ENCODE data around the gene MRTFB. TPM values are rescaled to one million over a fixed set of nuclear protein-coding genes. Genes with fewer than 3 reads are reported as not detected.

MRTFB gene
- total and polyA plus RNA-seq, 2 experiments from 2014 or later: 13.9 to 22.2 TPM

GRCh38 chr16:14215941-14216340, 144.8 kb downstream of the MRTFB start:
- TF ChIP-seq, protein P1, sequence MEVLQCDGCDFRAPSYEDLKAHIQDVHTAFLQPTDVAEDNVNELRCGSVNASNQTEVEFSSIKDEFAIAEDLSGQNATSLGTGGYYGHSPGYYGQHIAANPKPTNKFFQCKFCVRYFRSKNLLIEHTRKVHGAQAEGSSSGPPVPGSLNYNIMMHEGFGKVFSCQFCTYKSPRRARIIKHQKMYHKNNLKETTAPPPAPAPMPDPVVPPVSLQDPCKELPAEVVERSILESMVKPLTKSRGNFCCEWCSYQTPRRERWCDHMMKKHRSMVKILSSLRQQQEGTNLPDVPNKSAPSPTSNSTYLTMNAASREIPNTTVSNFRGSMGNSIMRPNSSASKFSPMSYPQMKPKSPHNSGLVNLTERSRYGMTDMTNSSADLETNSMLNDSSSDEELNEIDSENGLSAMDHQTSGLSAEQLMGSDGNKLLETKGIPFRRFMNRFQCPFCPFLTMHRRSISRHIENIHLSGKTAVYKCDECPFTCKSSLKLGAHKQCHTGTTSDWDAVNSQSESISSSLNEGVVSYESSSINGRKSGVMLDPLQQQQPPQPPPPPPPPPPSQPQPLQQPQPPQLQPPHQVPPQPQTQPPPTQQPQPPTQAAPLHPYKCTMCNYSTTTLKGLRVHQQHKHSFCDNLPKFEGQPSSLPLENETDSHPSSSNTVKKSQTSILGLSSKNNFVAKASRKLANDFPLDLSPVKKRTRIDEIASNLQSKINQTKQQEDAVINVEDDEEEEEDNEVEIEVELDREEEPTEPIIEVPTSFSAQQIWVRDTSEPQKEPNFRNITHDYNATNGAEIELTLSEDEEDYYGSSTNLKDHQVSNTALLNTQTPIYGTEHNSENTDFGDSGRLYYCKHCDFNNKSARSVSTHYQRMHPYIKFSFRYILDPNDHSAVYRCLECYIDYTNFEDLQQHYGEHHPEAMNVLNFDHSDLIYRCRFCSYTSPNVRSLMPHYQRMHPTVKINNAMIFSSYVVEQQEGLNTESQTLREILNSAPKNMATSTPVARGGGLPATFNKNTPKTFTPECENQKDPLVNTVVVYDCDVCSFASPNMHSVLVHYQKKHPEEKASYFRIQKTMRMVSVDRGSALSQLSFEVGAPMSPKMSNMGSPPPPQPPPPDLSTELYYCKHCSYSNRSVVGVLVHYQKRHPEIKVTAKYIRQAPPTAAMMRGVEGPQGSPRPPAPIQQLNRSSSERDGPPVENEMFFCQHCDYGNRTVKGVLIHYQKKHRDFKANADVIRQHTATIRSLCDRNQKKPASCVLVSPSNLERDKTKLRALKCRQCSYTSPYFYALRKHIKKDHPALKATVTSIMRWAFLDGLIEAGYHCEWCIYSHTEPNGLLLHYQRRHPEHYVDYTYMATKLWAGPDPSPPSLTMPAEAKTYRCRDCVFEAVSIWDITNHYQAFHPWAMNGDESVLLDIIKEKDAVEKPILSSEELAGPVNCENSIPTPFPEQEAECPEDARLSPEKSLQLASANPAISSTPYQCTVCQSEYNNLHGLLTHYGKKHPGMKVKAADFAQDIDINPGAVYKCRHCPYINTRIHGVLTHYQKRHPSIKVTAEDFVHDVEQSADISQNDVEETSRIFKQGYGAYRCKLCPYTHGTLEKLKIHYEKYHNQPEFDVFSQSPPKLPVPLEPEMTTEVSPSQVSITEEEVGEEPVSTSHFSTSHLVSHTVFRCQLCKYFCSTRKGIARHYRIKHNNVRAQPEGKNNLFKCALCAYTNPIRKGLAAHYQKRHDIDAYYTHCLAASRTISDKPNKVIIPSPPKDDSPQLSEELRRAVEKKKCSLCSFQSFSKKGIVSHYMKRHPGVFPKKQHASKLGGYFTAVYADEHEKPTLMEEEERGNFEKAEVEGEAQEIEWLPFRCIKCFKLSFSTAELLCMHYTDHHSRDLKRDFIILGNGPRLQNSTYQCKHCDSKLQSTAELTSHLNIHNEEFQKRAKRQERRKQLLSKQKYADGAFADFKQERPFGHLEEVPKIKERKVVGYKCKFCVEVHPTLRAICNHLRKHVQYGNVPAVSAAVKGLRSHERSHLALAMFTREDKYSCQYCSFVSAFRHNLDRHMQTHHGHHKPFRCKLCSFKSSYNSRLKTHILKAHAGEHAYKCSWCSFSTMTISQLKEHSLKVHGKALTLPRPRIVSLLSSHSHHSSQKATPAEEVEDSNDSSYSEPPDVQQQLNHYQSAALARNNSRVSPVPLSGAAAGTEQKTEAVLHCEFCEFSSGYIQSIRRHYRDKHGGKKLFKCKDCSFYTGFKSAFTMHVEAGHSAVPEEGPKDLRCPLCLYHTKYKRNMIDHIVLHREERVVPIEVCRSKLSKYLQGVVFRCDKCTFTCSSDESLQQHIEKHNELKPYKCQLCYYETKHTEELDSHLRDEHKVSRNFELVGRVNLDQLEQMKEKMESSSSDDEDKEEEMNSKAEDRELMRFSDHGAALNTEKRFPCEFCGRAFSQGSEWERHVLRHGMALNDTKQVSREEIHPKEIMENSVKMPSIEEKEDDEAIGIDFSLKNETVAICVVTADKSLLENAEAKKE (CRISPR knock-in tag; IDR thresholded peaks at IDR 0.05): no peak
- no peak for TF ChIP-seq NANOG (IDR thresholded peaks at IDR 0.05; ENCODE audit: borderline replicate concordance)
- no peak for TF ChIP-seq CTCF (conservative IDR thresholded peaks at IDR 0.05; ENCODE audit: low read depth in 2 of 2)
- TF ChIP-seq ETS1 (IDR thresholded peaks at IDR 0.05): no peak
- no peak for TF ChIP-seq ZNF114 (CRISPR knock-in tag; IDR thresholded peaks at IDR 0.05)
- TF ChIP-seq EZH2phosphoT487 (IDR thresholded peaks at IDR 0.05; ENCODE audit: unreplicated experiment): no peak
- TF ChIP-seq ZNF331 (CRISPR knock-in tag; IDR thresholded peaks at IDR 0.05; ENCODE audit: low read depth): no peak
- no peak for TF ChIP-seq CREB1 (CRISPR knock-in tag; IDR thresholded peaks at IDR 0.05; ENCODE audit: low read depth)
- TF ChIP-seq POLR2AphosphoS5 (IDR thresholded peaks at IDR 0.05; ENCODE audit: low read depth): no peak
- TF ChIP-seq STAT1 (IDR thresholded peaks at IDR 0.05; ENCODE audit: unreplicated experiment): no peak
- TF ChIP-seq EZH2 (IDR thresholded peaks at IDR 0.05; ENCODE audit: low read depth, unreplicated experiment): no peak
- TF ChIP-seq, protein P2, sequence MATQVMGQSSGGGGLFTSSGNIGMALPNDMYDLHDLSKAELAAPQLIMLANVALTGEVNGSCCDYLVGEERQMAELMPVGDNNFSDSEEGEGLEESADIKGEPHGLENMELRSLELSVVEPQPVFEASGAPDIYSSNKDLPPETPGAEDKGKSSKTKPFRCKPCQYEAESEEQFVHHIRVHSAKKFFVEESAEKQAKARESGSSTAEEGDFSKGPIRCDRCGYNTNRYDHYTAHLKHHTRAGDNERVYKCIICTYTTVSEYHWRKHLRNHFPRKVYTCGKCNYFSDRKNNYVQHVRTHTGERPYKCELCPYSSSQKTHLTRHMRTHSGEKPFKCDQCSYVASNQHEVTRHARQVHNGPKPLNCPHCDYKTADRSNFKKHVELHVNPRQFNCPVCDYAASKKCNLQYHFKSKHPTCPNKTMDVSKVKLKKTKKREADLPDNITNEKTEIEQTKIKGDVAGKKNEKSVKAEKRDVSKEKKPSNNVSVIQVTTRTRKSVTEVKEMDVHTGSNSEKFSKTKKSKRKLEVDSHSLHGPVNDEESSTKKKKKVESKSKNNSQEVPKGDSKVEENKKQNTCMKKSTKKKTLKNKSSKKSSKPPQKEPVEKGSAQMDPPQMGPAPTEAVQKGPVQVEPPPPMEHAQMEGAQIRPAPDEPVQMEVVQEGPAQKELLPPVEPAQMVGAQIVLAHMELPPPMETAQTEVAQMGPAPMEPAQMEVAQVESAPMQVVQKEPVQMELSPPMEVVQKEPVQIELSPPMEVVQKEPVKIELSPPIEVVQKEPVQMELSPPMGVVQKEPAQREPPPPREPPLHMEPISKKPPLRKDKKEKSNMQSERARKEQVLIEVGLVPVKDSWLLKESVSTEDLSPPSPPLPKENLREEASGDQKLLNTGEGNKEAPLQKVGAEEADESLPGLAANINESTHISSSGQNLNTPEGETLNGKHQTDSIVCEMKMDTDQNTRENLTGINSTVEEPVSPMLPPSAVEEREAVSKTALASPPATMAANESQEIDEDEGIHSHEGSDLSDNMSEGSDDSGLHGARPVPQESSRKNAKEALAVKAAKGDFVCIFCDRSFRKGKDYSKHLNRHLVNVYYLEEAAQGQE (IDR thresholded peaks at IDR 0.05; ENCODE audit: unreplicated experiment): no peak
- Mint-ChIP-seq H3K9me3 (no peaks in the 10 kb centered on the region), H3K27ac (no peak overlapping the region)

More at GRCh38 chr16:14215941-14216340, 144.8 kb downstream of the MRTFB start:
- H2AFZ ChIP-seq: no peak overlapping the region
- no peak overlapping the region for H3K27ac ChIP-seq (ENCODE audit: low read depth)
- no peaks in the 10 kb centered on the region for H3K79me2 ChIP-seq (replicated peaks; ENCODE audit: insufficient read depth)
- H3K9me2 ChIP-seq (ENCODE audit: insufficient read depth): no peaks in the 10 kb centered on the region
- no peaks in the 10 kb centered on the region; the same call in 1 of the 2 replicates for H3K36me3 ChIP-seq (ENCODE audit: insufficient read depth)
- H3F3A ChIP-seq (replicated peaks; ENCODE audit: low read depth): no peaks in the 10 kb centered on the region
- no peak overlapping the region for H3K4me3 ChIP-seq
- no peaks in the 10 kb centered on the region for H4K20me1 ChIP-seq (replicated peaks; ENCODE audit: insufficient read depth)
- ATAC-seq: no peak
- Mint-ChIP-seq H3K27me3 (ENCODE audit: insufficient read depth, low read depth, poor library complexity) (no peaks in the 10 kb centered on the region), H3K4me1 (no peaks in the 10 kb centered on the region), H3K36me3 (ENCODE audit: low read depth) (peaks cover 14% of the 10 kb centered on the region), H3K4me3 (no peak overlapping the region)
- no peaks in the 10 kb centered on the region for H3K4me1 ChIP-seq (ENCODE audit: insufficient read depth)
- no peak overlapping the region for H3K4me2 ChIP-seq
- no peak for DNase-seq (ENCODE audit: low spot score)
- H3K27me3 ChIP-seq (ENCODE audit: insufficient read depth): no peaks in the 10 kb centered on the region
